Stimulated activated naive CD8-positive, alpha-beta T cell treated with anti-CD3 and anti-CD28 coated beads, Interleukin-15, Interleukin-2, amounts not matched to agents 100 U/mL and 50 U/mL, for 24 hours (primary cell): Measurements from ENCODE around the gene PBXIP1.

Experiments
- ATAC-seq: fragments of 150-1000 bp; cut with Tn5 transposase; one replicate; pipeline ENCODE4 v1.10.0; 2021
- DNase-seq: peaks from one replicate; pipeline ENCODE4 v3.0.0; 2021

Gene PBXIP1

DNA sequence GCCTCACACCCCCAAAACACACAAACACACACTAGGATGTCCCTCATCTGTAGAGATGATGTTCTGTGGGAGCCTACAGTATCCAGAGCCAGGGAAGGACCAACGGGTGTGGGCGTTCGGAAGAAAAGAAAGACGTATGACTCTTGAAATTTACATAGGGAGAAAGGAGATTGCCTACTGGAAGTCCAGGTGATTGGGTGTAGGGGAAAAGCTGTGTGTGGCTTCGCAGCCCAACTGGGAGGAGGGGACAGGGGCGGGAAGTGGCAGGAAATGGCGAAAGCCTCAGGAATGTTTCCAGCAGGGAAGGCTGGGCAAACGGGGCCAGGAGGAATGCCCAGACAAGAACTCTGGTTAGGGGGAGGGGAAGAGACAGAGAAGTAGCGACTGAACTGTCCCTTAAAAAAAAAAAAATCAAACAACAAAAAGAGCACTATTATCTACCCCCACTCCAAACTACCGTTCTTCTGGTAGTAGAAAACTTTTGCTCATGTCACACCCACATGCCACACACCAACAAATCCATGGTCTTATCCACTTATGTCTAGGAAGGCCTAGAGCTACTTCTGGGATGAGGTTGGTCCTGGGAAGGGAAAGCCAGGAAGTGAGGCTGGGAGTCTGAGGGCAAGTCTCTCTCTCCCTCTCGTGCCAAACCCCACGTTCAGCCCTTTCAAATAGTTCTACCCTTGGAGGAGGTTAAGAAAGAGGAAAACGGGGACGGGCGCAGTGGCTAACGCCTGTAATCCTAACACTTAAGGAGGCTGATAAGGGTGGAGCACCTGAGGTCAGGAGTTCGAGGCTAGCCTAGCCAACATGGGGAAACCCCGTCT, 16.8 kb upstream of the PBXIP1 start:
- DNase-seq: no peak
- no peak for ATAC-seq

DNA sequence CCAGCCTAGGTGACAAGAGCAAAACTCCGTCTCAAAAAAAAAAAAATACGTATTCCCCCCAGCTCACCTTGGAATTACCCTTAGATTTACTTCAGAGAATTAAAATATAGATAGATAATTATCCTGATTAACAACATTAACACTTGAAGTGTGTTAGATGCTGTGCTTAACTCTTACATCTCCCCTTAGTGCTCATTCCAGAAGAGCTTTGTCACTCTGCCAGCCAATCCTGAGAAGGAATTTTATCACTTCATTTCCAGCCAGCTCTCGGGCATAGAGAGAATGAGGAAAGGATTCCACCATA, 16.3 kb upstream of the PBXIP1 start:
- DNase-seq (no peak), ATAC-seq (no peak)

DNA sequence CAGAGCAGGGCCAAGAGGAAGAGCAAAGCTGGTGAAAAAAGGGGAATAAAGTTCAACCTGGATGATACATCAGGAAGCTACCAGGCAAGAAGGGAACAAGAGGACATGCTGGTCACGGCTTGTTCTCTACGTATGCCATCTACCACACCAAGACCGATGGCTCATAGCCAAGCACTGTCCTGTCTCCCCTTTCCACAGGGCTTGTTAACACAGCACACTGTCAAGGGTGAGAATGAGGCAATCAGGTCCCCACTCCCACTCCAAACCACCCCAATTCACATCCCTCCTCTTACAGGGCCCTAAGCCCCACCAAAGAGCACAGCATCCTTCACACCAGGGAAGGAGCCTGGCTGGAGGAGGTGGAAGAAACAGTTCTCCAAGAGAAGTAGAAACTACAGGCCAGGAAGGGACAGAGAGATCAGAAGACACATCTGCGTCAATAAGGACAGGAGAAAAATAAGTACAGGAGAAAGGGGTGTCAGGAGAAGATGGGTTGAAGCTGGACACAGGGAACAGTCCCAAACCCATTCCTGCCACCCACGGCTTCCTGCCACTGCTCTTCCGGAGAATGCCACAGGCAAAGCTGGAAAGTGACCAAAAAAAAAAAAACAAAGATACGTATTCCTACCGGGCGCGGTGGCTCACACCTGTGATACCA, 15.6 kb upstream of the PBXIP1 start:
- DNase-seq (no peak), ATAC-seq (no peak)

DNA sequence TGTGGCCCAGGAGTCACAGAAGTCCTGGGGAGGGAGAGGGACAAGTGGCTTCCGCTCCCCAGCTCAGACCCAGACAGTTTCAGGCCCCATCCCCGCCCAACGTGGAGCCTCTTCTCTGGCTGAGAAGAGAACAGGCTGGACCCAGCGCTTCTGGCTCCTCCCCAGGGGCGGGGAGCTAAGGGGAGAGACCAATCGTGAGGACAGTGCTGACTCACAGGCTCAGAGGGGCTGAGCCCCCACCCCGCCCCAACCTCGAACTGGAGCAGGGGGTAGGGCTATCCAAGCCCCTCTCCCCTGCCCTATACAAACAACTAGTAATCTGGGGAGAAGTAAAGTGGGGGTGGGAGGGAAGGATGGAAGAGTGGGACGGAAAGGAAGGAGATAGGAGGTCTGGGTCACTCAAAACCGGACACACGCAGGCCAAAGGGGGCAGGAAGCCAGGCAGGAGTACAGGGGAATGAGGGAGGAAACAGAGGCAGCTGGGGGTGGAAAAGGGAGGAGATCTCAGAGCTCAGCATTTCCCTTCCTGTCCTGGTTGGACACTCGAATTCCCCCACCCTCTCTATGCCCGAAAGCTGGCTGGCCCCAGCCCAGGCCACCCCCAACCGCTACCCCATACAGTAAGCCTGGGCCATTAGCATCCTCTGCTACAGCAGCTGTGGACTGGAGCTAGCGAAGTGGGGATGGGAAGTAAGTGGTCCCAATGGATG, 14.9 kb upstream of the PBXIP1 start, which contains the start of gene SHC1:
Gene SHC1 (minus strand): TSS at position 117 of the 710 bp plus-strand sequence. CDS start 221 bp downstream, outside the sequence.
- DNase-seq (peak; percentile 57), ATAC-seq (no peak)

DNA sequence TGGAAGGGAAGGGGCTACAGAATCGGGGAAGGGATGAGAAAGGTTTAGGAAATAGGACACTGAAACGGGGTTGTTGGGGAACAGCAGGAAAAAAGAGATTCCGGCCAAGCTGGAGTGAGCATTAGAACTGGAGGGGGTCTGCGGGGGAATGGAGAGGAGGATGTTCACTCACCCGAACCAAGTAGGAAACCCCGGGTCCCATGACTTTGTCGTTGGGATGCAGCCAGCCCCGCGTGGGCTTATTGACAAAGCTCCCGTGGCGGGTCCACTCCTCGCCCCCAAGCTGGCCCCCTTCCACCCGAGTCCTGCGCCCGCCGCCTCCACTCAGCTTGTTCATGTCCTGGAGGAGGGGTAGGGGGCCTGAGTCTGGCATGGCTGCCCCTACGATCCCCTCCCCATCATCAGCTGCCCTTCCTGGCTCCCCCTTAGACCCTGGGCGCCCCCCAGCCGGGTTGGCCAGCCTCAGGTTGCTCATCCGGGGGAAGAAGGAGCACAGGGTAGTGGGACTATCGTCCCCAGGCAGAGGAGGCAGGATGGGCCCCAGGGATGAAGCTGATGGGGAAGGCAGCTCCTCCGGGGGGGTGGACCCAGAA, 14.1 kb upstream of the PBXIP1 start:
- DNase-seq: no peak
- ATAC-seq: no peak

DNA sequence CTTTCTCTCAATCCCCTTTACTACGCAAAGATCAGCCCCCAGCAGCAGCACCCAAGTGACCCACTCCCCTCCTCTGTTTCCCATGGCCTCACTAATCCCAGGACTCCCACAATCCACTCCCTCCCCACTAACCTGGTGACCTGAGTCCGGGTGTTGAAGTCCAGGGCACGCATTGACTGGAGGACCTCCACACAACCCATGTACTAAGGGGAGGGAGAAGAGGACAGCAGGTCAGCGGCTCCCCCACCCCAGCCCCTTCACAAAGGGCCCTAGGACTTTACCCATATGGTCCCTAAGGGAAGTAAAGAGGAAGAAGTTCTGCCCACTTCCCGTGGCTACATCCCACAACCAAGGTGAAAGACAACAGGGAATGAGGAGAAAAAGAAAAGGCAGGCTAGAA, 13.3 kb upstream of the PBXIP1 start:
- ATAC-seq: no peak
- DNase-seq: no peak

DNA sequence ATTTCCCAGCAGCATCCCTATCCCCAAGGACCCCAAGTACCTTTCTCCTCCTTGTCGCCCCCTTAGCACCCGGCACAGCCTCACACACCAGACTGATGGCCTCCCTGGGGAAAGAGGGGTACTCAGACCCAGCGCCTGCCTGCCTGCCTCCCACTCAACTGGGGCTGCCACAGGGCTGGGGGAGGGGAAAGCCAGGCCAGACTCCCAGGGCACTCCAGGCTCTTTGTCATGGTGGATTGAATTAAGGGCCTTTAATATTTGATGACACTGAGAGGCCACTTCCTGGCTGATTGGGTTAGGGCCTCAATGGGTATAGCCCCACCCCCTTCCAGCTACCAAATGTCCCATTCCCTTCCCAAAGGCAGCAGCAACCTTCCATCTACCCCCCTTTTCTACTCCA, 12.8 kb upstream of the PBXIP1 start:
- DNase-seq: no peak
- ATAC-seq: no peak

DNA sequence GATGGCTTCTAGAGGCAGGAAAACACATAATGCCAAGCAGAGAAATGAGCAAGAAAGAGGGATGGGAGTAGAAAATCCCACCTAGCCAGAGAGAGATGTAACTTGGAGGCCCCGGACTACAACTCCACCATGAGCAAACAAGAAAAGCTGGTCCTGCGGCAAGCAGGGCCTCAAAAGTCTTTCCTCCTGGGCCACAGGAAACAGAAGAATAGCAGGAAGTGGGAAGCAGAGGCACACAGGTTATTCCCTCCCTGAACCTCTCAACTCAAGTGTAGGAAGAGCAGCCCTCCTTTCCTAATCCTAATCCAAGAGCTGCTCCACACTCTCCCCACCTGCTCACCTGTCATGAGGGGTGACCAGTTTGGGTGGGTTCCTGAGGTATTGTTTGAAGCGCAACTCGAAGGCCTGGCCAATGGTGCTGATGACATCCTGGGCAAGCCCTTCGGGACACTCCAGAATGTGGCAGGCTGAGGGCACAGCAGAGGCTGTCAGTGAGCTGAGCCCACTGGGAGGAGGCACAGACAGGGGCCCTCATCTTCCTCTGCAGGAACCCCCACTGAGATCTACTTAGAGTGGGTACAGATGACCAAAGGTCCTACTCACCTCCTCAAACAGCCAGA, 11.5 kb upstream of the PBXIP1 start:
- ATAC-seq: no peak
- DNase-seq: no peak

DNA sequence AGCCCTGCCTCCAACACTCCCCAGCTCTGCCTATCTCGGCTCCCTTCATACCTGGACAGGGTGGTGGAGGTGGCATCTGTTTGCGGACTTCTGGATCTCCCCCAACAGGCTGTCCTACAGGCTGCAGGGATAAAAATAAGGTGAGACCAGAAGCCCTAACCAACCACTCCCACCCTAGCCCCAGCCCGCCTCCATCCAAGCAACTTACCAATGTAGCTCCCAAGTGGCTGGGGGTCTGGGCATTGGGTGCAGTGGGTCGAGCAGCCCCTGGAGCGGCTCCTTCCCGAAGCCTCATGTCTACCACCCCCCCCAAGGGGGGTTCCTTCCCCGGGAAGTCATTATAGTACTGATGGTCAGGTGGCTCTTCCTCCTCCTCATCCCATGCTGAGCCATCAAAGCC, 10.2 kb upstream of the PBXIP1 start:
- DNase-seq: no peak
- ATAC-seq: no peak

DNA sequence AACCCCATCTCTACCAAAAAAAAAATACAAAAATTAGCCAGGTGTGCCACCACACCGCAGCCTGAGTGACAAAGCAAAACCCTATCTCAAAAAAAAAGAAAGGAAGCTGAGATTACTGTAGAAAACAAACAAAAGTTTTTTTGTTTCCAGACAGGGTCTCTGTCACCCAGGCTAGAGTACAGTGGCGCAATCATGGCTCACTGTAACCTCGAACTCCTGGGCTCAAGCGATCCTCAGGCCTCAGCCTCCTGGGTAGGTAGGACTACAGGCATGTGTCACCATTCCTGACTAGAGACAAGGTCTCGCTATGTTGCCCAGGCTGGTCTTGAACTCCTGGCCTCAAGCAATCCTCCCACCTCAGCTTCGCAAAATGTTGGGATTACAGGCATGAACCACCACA, 8.5 kb upstream of the PBXIP1 start:
- no peak for ATAC-seq
- DNase-seq: no peak

DNA sequence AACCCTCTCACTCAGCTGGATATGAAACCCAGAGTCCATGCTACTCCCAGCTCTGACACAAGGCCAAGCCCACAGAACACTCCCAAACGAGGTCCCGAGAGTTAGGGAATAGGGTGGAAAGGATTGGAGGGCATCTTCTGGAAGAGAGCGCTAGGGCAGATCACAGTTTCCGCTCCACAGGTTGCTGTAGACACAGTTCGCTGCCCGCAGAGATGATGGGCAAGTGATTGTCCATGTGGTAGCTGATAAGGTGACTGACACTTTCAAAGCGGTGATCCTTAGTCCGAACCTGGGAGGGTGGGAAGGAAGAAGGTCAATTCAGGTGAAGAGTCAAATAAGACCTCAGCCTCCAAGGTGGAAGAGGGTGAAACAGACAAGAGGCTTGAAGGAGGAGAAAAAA, 7.7 kb upstream of the PBXIP1 start:
- DNase-seq (no peak), ATAC-seq (no peak)

DNA sequence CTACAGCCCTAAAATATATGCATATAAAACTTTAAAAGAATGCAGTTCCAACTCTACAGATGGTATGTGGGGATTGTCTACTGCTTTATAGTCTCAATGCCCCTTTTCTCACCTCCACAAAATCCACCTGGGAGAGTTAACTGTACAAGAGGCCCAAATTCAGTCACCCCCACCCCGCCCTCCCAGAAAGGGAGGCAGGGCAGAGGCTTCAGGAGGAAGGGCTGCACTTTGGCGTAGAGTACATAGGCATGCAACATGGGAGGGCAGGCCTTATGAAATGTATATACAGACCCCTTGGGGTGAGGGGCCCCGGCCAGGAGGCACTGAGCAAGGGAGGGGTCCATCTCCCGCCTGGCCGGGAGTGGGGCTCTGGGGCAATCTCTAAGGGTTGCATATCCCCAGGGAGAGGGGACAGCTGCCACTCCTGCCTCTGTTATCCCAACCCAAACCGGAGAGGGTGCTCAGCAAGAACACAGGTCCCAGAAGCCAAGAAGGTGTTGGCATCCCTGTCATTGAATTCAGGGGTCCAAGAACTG, 7.0 kb upstream of the PBXIP1 start:
- ATAC-seq (no peak), DNase-seq (no peak)

DNA sequence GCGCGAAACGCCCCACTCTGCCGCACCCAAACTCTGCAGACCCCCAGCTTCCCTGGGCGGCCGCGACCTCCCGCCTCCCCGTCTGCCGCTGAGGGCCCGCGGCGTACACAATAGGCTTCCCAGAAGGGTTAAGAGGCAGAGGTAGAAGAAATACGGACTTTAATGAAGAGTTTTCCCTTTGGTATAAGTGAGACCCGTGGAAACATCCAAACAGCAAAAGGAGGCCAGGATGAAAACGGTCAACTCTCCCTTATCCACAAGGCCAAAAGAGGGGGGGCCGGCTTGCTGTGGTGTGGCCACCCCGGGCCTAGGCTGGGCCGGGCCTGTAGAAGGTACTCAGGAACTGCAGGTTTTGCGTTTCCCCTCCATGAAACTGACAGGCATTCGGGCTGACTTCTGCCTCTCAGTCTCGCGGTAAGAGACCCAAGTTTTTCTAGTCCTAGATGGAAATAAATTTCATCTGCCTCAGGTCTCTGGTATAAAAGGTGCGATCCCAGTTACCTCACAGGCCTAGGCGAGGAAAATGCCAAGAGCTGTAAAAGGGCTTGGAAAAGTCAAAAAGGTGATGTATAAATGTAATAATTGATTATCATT, 6.4 kb upstream of the PBXIP1 start:
- no peak for DNase-seq
- peak; percentile 1 for ATAC-seq

DNA sequence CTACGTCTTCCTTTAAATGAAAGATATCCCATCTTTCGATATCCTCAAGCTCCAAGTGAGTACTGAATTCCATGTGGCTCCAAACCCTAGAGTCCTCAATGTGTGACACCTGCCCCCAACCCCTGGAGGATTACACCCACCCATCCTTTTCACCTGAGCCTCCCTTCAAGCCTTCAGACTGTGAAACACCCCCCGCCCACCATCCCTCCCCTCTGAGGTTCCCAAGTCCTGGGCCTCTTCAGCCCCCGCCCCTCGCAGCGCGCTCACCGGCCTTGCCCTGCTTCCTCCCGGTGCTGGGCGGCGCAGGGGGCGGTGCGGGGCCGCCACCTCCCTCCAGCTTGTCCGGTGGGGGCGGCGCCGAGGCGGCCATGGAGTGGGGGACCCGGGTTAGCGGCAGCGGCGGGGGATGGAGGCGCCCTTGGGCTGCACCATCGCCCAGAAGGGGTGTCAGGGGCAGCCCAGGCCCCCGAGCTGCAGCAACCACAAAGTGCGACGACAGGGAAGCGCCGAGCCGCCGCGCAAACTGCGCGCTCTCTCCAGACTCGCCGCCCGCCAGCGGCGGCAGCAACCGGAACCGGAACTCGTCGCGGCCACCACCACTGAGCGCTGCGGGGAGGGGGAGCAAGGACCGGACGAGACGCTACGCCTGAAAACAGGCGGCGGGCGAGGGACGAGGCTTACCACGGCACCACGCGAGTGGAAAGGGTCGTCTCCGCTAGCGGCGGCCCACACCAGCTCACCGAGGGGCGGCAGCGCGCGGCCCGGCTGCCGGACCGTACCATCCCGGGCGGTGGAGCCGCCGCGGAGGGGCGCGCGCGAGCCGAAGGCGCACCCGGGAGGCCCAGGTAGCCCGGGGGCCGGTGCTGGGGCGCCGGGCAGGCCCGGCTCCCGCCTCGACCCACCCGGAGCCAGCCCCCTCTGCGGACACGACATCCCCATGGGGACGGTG, 5.6 kb upstream of the PBXIP1 start, which contains the start of gene PYGO2:
Gene PYGO2 (minus strand): TSS at position 576 of the 949 bp plus-strand sequence. CDS start 206 bp downstream, at position 370.
- peak; percentile 85 for ATAC-seq
- peak; percentile 88 for DNase-seq

DNA sequence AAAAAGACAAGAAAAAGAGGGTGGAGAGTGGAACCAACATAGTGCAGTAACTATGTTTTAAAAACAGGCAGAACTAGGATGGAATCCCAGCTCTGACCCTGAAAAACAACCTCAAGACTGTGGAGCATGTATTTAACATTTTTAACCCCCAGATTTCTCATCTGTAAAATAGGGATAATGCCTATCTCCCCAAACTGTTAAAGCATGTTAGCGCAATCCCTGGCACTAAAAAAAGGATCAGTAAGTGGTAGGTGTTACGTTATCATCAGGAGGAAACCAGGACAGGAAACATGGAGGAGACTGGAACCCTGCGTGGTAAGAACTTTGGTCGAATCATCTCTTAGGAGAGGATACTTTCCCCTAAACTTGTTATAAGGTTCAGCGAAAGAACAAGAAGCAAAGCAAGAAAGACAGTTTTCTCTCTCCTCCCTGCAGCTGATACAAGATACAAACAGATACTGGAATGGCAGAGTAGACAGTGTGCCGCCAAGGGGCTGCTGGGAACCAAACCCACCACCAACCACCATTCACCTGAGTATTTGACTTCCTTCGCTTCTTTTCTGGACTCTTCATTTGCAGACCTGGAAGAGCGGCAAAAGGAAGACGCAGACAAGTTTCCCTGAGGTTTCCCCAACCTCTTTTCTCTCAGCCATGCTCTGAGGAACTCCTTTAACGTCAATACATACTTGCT, 4.7 kb upstream of the PBXIP1 start:
- no peak for ATAC-seq
- DNase-seq: no peak

DNA sequence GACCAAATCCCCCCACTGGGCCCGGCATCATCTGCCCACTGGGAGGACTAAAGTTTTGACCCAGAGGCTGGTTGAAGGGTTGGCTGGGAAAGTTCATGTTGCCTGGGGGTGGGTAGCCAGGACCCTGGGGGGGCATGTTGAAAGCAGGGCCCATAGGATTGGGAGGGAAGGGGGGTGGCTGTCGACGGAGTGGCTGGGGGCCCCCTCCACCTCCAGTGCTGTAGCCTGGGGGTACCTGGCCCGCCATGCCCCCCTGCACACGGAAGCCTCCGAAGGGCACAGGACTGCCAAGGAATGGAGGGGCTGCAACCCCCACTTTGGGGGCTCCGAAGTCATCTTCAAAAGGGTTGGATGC, 3.5 kb upstream of the PBXIP1 start:
- DNase-seq: no peak
- ATAC-seq: no peak

DNA sequence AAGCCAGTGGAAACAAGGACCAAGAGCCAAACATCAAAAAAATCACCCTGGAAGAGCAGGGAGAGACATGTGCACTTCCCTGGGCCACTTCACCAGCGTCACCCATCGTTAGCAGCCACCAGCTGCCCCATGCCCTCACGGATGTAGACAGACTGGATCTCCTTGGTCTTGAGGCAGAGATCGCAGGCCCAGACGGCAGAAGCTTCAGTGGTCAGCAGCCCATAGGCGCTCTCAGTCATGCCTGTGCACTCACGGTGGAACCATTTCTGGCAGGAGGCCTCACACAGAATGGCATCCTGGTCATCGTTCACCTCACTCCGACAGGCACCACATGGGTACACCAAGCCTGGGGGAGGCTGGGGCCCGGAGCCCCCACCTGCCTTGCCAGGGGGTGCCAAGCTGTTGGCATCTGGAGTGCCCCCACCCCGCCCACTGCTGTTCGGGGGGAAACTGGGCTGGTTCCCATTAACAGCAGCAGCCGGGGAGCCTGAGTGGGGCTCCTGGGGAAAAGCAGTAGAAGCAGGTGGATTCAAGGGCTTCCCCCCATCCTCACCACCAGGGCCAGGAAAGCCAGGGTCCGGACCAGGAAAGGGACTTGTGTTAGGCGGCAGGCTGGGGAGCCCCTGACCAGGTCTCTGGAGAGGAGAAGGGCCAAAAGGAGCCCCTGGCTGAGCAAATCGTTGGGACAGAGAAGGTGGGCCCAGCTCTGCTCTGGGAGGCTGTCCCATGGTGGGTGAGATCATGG, 3.0 kb upstream of the PBXIP1 start:
- ATAC-seq: no peak
- DNase-seq: no peak

DNA sequence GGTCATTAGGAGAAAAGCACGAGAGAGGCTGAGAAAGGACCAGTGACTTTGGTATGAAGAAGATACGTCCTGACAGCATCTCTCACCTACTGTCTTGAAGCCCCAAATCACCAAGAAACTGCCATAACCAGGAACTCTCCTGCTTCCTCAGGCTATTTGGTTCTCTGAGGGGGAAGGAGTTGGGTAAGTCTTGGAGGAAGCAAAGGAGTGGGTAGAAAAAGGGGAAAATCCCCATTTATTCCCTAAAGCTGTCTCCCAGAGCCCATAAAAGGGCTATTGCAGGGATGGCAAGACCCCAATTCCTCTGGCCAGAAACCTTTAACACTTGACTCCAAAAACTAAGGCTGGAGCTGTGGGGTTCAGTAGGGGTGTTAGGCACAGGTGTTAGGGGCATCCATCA, 2.1 kb upstream of the PBXIP1 start:
- ATAC-seq (no peak), DNase-seq (no peak)

DNA sequence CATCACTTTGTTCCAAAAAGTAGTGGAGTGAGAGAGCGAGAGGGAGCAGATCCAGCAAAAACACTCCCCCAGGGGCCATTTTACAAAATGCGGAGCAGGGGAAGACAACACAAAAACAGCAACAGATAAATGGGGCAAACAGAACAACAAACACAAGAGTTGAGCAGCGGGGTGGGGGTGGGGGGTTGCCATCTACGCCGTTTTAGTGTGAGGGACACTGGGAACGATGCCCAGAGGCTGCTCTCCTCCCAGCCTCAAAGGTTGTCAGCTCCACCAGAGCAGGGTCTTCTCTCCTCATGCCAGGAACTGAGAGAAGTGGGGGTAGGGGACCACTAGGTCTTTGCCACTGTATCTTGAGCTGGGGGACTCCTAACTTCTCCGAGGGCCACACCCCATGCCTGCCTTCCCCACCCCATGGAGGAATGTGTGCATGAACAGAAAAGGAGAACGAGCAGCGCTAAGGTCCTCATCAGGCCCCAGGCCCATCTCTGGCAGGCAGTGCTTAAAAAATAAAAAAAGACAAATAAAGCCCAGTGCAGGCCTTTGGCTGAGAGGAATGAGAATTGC, 1.3 kb upstream of the PBXIP1 start:
- no peak for ATAC-seq
- no peak for DNase-seq
